ENCODE measurements around the gene ZSCAN30. TPM values are rescaled to one million over a fixed set of nuclear protein-coding genes. Genes with fewer than 3 reads are reported as not detected.

Gene ZSCAN30
- total and polyA plus RNA-seq, 2 donors (not counting 3 experiments of a cell fraction or from before 2014, with no cell fraction given): 6.7 to 18.0 TPM

GRCh38 chr18:35296060-35296459 lies 6.0 kb upstream of the ZSCAN30 start:
- CTCF ChIA-PET: no interaction called here
- intact Hi-C loops (cut with micrococcal nuclease): no loop called here
- dilution Hi-C loops (cut with MboI; ENCODE audit: extremely low pct_ligation_motif_present, low sequenced_read_pairs): no loop called here
- no peaks in the 10 kb centered on the region for H3K9me3 ChIP-seq (replicated peaks; ENCODE audit: control insufficient read depth, insufficient read depth, low read length)
- H3K79me2 ChIP-seq (ENCODE audit: control insufficient read depth, insufficient read depth, low read length): peaks cover 66% of the 10 kb centered on the region
- BruUV-seq (replicated peaks): no TSS peak
- POLR2A ChIA-PET: no interaction called here
- no peaks in the 10 kb centered on the region for H3K27me3 ChIP-seq (ENCODE audit: control insufficient read depth in 2 of 2, insufficient read depth in 2 of 2, low read length in 2 of 2)
- no peak overlapping the region for H2AFZ ChIP-seq (ENCODE audit: low read depth, low read length)
- H3K9me1 ChIP-seq (replicated peaks; ENCODE audit: control insufficient read depth, extremely low read depth, insufficient read depth, low read length): no peaks in the 10 kb centered on the region
- peaks cover 4 to 7% of the 10 kb centered on the region in 2 experiments for H3K36me3 ChIP-seq (ENCODE audit: control insufficient read depth in 2 of 2, extremely low read depth in 1 of 2, insufficient read depth in 2 of 2, low read length in 2 of 2)
- no peak overlapping the region for H3K9ac ChIP-seq (replicated peaks; ENCODE audit: extremely low read depth, insufficient read depth, low read length)
- FAIRE-seq (no peak), DNase-seq (ENCODE audit: low read depth, low spot score) (no peak)
- TF ChIP-seq POLR2AphosphoS5 (IDR thresholded peaks at IDR 0.05; ENCODE audit: insufficient read depth, low read depth, low read length): no peak
- TF ChIP-seq FOS (IDR thresholded peaks at IDR 0.05; ENCODE audit: borderline replicate concordance, insufficient read depth, low read length): no peak
- TF ChIP-seq CTCF (IDR thresholded peaks at IDR 0.05; ENCODE audit: extremely low read depth in 1 of 2, insufficient read depth in 1 of 2, low read depth in 1 of 2, low read length in 2 of 2): no peak
- no peak for TF ChIP-seq POLR2A (IDR thresholded peaks at IDR 0.05; ENCODE audit: low read depth, low read length)
- no peak for TF ChIP-seq MAX (IDR thresholded peaks at IDR 0.05; ENCODE audit: insufficient read depth, insufficient read length)
- no peak for TF ChIP-seq JUN (IDR thresholded peaks at IDR 0.05; ENCODE audit: borderline replicate concordance, insufficient read depth, insufficient read length, low read depth)
- H3K4me3 ChIP-seq (replicated peaks in 1 of 3; ENCODE audit: insufficient read depth in 1 of 3, low read depth in 1 of 3, low read length in 3 of 3): no peak overlapping the region
- H3K4me1 ChIP-seq (ENCODE audit: control insufficient read depth, extremely low read depth, insufficient read depth, low read length): peaks cover 8% of the 10 kb centered on the region
- H3K4me2 ChIP-seq (ENCODE audit: insufficient read depth, low read length): no peak overlapping the region
- H4K20me1 ChIP-seq (replicated peaks; ENCODE audit: control insufficient read depth, extremely low read depth, insufficient read depth, low read length): no peaks in the 10 kb centered on the region
- H3K27ac ChIP-seq (ENCODE audit: insufficient read depth, low read depth, low read length): no peak overlapping the region

GRCh38 chr18:35291166-35291565 lies 1.1 kb upstream of the ZSCAN30 start:
- peaks cover 0 to 7% of the 10 kb centered on the region in 2 experiments for H3K36me3 ChIP-seq (ENCODE audit: control insufficient read depth in 2 of 2, extremely low read depth in 1 of 2, insufficient read depth in 2 of 2, low read length in 2 of 2)
- dilution Hi-C loops (cut with MboI; ENCODE audit: extremely low pct_ligation_motif_present, low sequenced_read_pairs) (no loop called here), intact Hi-C loops (cut with micrococcal nuclease) (loop anchor here (2.0 kb wide), 1 partner anchor 60 kb away; no protein-coding TSS in a partner anchor)
- H3K79me2 ChIP-seq (ENCODE audit: control insufficient read depth, insufficient read depth, low read length): peaks cover 71% of the 10 kb centered on the region
- peaks cover 19% of the 10 kb centered on the region for H3K4me1 ChIP-seq (ENCODE audit: control insufficient read depth, extremely low read depth, insufficient read depth, low read length)
- H3K4me3 ChIP-seq (replicated peaks in 1 of 3; ENCODE audit: insufficient read depth in 1 of 3, low read depth in 1 of 3, low read length in 3 of 3): peak overlapping the region in 2 of 3 experiments; percentile 49 to 96
- no peak overlapping the region for H2AFZ ChIP-seq (ENCODE audit: low read depth, low read length)
- no peaks in the 10 kb centered on the region for H3K9me1 ChIP-seq (replicated peaks; ENCODE audit: control insufficient read depth, extremely low read depth, insufficient read depth, low read length)
- ChIA-PET CTCF (no interaction called here), POLR2A (no interaction called here)
- DNase-seq (ENCODE audit: low read depth, low spot score) (no peak), FAIRE-seq (no peak)
- TF ChIP-seq POLR2AphosphoS5 (IDR thresholded peaks at IDR 0.05; ENCODE audit: insufficient read depth, low read depth, low read length) (no peak), FOS (IDR thresholded peaks at IDR 0.05; ENCODE audit: borderline replicate concordance, insufficient read depth, low read length) (no peak), MAX (IDR thresholded peaks at IDR 0.05; ENCODE audit: insufficient read depth, insufficient read length) (no peak), POLR2A (IDR thresholded peaks at IDR 0.05; ENCODE audit: low read depth, low read length) (no peak), MYC (IDR thresholded peaks at IDR 0.05; ENCODE audit: low read depth, low read length) (no peak), CTCF (IDR thresholded peaks at IDR 0.05; ENCODE audit: extremely low read depth in 1 of 2, insufficient read depth in 1 of 2, low read depth in 1 of 2, low read length in 2 of 2) (no peak), EZH2 (IDR thresholded peaks at IDR 0.05; ENCODE audit: borderline replicate concordance, low read depth, low read length, severe bottlenecking) (no peak), GATA2 (IDR thresholded peaks at IDR 0.05; ENCODE audit: insufficient read depth, insufficient read length, low read depth, low read length) (no peak), JUN (IDR thresholded peaks at IDR 0.05; ENCODE audit: borderline replicate concordance, insufficient read depth, insufficient read length, low read depth) (no peak)
- H3K4me2 ChIP-seq (ENCODE audit: insufficient read depth, low read length): peak overlapping the region; percentile 95
- H4K20me1 ChIP-seq (replicated peaks; ENCODE audit: control insufficient read depth, extremely low read depth, insufficient read depth, low read length): no peaks in the 10 kb centered on the region
- no TSS peak for BruUV-seq (replicated peaks)
- no peak overlapping the region for H3K27ac ChIP-seq (ENCODE audit: insufficient read depth, low read depth, low read length)
- H3K9ac ChIP-seq (replicated peaks; ENCODE audit: extremely low read depth, insufficient read depth, low read length): peak overlapping the region; percentile 94
- no peaks in the 10 kb centered on the region for H3K27me3 ChIP-seq (ENCODE audit: control insufficient read depth in 2 of 2, insufficient read depth in 2 of 2, low read length in 2 of 2)
- no peaks in the 10 kb centered on the region for H3K9me3 ChIP-seq (replicated peaks; ENCODE audit: control insufficient read depth, insufficient read depth, low read length)

Measured in endothelial cell of umbilical vein (primary cell).